HG03039 (cell line): ENCODE measurements around the gene ZNF566.
"Not testable (repeated sequence)": the region's sequence is repeated elsewhere in the genome, so short reads cannot be mapped to it uniquely, and the experiment has no call there.

Experiments used
- ATAC-seq: cut with Tn5 transposase; IDR thresholded peaks from one replicate; pipeline ENCODE4 v1.9.1; 2021; ENCODE audit warnings: mild to moderate bottlenecking, moderate library complexity; ENCODE audit not compliant: unreplicated experiment

Gene ZNF566

DNA sequence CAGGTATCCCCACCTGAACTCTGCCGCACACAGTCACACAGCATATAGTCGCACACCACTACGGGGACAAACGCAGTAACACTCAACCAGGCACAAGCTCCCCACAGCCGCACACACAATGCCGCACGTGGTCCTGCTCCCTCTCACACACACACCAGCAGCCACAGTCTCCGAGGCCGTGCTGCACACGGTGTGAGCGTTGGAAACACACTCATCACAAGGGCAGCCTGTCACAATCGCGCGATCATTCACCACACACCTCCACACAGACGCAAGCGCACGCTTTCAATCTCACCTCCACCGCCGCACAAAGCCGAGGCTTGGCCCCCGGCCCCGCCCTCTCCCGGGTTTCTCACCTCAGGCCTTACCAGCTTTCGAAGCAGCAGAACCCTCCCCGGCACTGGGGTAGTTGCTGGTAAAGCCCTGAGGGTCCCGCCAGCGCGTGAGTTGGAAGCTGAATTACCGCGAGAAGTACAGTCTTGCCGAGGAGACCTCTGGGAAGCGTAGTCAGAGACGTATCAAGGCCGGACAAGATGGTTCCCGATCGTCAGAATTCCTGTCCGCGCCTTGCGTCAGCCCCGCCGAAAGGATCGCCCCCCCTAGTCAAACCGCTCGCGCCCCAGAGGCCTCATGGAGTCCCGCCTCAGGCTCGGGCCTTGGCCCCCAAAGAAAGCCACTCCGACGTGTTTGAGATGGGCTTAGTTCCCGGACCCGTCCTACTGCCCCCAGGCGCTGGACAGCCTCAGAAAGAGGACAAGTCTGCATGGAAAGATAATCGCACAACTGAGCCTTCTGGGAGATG lies at the start of gene ZNF566:
TSS of gene ZNF566 (minus strand) at position 444 of the 802 bp plus-strand sequence. CDS start 13,004 bp downstream, outside the sequence.
- peak; percentile 79 for ATAC-seq

DNA sequence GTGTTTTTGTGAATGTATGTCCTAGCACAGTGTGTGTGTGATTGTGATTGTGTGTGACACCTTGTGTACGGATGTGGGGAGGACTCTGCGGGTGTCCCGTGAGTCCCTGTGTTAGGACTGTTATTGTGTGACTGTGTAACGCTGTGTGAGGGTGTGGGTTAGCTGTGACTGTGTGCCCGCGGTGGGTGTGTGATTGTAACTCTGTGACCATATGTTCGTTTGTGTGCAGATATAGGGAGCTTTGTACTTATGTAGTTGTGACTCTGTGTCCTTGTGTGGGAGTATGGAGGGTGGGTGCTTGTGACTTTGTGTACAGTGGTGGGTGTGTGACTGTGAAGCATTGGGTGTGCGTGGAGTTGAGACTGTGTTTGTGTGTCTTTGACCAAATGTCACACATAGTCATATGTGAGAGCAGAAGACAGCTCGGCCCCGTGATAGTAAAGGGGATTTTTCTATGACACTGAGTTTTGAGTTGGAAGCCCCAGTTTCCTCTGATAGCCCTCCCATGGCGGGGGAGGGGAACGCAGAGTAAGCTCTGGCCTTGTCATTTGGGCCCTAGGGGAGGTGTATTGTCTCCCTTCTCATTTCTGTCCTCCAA lies 39.7 kb upstream of the ZNF566 start:
- peak; percentile 10 for ATAC-seq

DNA sequence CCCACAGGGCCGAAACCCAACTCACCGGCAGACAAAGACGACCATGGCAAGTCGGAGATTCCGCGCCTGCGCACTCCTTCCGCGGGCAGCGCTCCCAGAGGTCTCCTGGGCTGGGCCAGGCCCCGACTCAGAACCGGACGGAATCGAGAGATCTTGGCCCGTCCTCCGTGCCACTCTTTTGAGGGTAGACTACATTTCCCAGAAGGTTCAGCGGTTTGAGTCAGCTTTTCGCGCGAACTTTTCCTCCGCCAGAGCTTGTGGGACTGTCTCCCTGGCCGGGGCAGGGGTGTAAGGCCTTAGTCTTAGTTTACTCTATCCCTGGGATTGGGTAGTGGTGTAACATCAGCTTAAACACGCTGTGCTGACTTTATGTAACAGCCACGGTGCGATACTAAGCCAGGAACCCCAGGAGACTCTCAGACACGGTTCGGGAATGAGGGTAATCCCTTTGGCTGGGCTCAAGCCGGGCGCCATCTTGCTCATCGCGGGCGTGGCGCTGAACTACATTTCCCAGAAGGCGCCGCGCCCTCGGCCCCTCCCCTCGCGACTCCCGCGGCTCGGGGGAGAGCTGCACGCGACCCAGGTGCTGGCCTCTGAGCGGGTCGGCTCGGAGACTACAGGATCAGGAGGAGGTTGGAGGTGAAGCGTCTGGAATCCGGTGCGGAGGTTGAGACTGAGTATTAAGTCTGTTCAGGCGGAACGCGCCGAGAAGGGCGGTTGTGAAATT lies 39.0 kb upstream of the ZNF566 start, which contains the start of gene ZNF260:
TSS of gene ZNF260 (minus strand) at position 78 of the 727 bp plus-strand sequence. CDS start 13,033 bp downstream, outside the sequence.
- peak; percentile 77 for ATAC-seq

DNA sequence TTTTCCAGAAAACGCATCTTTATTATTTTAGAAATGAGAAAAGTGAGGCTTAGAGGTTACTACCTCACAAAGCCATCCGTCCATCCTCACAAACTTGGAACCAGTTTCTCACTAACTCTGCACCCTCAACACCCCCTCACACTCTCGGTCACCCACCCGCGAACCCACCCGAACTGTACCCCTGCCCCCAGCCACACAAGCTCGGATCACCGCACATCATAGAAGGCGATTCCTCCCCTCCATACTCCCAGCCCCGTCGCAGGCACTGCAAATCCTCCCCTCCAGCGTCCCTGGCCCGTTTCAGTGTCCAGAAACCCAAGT lies 38.5 kb upstream of the ZNF566 start:
- peak; percentile 17 for ATAC-seq

DNA sequence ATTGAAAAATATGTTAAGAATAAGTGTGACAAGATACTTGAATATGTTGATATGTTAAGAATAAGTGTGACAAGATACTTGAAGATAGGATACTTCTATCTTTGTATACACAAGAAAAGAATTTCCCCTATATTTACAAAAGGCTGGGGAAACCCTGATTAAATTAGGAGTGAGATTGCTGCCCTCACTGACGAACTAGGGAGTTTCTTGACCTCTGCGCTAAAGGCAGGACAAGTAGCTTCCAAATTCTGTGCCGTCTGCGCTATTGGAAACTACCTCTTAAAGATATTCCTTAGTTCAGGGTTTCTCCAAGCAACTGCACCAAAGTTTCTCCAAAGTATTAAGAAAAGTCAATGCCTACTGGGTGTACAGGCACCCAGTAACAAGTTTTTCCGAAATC lies 38.0 kb upstream of the ZNF566 start:
- ATAC-seq, result no peak

DNA sequence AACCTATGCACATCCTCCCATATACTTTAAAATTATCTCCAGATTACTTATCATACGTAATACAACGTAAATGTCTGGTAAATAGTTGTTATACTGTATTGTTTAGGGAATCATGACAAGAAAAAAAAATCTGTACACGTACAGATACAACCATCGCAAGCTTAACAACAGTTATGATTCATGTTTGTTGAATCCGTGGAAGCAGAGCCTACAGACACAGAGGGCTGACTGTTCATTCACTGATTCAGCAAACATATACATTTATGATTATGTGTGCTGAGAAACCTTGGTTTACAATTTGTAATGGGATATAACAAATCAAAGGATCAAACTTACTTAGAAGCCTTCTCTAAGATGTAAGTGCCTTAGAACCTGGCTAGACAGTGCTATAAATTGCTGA lies 37.2 kb upstream of the ZNF566 start:
- no peak for ATAC-seq

DNA sequence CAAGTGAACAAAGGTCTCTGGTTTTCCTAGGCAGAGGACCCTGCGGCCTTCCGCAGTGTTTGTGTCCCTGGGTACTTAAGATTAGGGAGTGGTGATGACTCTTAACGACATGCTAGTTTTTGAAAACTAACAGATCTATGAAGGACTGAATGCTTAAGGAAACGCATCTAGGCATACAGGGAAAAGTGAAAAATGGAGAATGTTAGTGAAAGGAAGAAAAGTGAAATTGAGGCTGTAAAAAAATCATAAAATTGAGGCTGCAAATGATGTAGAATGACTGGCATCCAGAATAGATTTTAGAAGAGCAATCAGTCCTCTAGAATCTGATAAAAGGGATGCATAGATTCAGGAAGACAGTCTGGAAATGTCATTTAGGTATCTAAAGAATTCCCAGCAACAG lies 35.3 kb upstream of the ZNF566 start:
- no peak for ATAC-seq

DNA sequence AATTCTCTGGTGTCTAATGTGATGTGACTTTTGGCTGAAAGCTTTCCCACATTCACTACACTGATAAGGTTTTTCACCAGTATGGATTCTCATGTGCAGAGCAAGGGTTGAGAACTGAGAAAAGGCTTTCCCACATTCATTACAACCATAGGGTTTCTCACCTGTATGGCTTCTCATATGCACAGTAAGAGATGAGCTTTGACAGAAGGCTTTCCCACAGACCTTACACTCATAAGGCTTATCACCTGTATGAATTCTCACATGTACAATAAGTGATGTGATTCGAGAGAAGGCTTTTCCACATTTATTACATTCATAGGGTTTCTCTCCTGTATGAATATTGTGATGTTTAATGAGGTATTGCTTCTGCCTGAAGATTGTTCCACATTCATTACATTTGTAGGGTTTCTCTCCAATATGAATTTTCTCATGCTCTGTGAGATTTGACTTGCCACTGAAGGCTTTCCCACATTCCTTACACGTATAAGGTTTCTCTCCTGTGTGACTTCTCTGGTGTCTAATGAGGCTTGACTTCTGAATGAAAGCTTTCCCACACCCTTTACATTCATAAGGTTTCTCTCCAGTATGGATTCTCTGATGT lies 24.8 kb upstream of the ZNF566 start:
- no peak for ATAC-seq

DNA sequence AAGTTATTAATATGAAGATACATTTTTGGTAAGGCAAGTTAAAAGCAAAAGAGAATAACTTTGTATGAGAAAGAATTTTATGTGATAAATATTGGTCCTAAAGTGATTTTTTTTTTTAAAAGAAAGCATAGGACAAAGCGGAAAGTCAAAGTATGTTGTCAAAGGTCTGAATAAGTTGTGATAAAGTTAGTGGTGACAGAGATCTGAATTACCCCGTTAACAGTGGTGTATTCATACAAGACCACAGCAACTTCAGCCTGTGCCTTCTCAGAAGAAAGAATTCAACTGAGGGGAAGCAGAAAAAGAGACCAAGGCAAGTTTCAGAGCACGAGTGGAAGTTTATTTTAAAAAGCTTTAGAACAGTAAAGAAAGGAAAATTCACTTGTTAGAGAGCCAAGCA lies 19.0 kb upstream of the ZNF566 start:
- no peak for ATAC-seq

DNA sequence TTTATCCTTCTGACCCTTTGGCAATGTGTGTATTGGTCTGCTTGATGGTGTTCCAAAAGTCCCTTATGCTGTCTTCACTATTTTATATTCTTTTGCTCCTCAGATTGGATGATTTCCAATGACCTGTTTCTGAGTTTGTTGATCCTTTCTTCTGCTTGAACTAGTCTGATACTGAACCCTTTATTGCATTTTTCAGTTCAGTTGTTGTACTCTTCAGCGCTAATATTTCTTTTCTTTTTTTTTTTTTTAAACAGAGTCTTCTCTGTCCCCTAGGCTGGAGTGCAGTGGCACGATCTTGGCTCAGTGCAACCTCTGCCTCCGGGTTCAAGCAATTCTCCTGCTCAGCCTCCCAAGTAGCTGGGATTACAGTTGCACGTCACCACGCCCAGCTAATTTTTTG lies 12.6 kb upstream of the ZNF566 start:
- ATAC-seq, result no peak

DNA sequence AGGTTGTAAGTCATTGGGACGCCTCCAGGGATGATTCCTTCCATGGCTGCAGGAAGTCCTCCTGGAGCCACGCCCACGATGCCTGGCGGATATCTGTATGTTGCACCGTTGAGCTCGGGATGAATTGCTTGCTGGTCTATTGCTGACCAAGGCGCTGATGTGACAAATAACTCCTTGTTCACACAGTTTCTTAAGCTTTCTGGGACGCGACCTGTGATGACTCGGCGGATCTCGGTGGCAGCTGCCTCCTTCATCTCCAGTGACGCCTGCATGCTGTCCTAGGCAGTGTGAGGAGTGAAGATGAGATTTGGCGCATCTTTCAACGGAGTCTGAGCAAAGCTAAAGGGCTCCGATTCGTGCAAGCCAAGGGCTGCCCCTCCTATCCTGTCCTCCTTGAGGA lies 7.6 kb upstream of the ZNF566 start:
- ATAC-seq, result no peak

DNA sequence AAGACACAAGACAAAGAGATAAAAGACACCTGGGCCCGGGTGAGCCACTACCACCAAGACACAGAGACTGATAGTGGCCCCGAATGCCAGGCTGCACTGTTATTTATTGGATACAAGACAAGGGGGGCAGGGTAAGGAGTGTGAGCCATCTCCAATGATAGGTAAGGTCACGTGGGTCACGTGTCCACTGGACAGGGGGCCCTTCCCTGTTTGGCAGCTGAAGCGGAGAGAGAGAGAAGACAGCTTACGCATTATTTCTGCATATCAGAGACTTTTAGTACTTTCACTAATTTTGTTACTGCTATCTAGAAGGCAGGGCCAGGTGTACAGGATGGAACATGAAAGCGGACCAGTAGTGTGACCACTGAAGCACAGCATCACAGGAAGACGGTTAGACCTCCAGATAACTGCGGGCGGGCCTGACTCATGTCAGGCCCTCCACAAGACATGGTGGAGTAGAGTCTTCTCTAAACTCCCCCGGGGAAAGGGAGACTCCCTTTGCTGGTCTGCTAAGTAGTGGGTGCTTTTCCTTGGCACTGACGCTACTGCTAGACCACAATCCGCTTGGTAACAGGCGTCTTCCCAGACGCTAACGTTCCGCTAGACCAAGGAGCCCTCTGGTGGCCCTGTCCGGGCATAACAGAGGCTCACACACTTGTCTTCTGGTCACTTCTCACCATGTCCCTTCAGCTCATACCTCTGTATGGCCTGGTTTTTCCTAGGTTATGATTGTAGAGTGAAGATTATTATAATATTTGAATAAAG lies 3.5 kb upstream of the ZNF566 start:
- not testable (repeated sequence) for ATAC-seq

DNA sequence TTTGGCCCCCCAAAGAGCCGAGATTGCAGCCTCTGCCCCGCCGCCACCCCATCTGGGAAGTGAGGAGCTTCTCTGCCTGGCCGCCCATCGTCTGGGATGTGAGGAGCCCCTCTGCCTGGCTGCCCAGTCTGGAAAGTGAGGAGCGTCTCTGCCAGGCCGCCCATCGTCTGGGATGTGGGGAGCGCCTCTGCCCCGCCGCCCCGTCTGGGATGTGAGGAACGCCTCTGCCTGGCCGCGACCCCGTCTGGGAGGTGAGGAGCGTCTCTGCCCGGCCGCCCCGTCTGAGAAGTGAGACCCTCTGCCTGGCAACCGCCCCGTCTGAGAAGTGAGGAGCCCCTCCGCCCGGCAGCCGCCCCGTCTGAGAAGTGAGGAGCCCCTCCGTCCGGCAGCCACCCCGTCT lies 1.5 kb upstream of the ZNF566 start:
- not testable (repeated sequence) for ATAC-seq

DNA sequence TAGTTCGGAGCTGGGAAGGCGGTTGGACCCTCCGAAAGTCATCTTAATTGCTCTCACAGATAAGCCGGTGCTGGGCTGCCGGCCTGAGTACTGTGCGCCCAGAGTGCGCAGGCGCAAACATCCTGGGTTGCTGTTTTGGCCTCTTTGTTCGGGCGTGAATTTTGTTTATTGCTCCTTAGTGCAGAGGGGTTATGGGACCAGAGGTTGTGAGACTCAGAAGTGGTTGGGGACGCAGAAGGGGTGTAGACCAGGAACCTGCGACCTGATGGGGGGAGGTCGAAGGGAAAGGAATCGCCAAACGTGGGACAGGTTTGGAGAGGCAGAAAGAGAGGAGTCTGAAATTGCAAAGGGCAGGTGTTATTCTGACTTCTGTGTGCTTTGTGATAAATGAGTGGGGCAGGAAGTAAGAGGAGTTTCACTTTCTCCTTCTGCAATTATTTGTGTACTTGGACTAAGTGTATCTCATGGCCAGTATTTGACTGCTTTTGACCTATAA lies 607 bp upstream of the ZNF566 start:
- ATAC-seq, result peak; percentile 38

DNA sequence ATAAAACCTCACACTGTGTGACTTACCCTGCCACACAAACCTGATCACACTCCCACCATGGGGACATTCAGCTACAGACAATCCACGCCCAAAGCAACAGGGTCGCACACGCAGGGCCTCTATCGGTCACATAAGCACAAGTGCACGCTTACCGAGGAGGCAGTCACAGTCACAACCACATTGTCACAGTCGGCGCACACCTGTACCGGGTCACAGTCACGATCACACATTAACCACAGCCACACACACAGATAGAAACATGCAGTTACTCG lies 579 bp downstream of the ZNF566 start:
- ATAC-seq, result peak; percentile 12

DNA sequence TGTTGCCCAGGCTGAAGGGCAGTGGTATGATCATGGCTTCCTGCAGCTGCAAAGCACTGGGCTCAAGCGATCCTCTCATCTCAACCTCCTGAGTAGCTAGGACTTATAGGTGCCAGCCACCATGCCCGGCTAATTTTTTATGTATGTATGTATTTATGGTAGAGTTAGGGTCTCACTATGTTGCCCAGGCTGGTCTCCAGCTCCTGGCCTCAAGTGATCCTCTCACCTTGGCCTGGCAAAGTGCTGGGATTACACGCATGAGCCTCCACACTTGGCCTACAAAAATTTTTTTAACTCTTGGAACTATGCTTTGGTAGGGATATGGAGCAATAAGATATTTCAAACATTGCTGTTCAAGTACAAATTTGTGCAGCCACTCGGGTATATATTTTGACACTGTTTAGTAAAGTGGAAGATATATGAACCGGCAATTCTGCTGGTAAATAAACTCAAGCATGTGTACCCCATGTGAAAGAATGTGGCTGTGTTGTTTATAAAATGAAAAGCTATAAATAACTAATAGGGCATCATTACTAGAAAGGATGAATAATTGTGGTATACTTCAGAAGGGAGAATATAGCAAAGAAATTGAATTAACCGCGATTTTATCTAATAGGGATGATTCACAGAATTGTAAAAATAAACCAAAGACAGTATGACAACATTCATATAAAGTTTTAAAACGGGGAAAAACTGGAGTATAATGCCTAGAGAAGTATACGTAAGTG lies 1.1 kb downstream of the ZNF566 start:
- ATAC-seq, result no peak

DNA sequence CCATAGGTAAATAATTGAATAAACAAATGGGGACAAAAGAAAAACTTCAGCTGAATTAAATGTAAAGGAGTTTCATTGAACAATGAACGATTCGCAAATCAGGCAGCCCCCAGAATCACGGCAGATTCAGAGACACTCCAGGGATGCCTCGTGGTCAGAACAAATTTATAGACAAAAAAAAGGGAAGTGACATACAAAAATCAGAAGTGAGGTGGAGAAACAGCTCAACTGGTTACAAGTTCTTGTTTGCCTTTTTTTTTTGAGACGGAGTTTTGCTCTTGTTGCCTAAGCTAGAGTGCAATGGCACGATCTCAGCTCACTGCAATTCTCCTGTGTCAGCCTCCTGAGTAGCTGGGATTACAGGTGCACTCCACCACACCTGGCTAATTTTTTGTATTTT lies 5.7 kb downstream of the ZNF566 start:
- no peak for ATAC-seq

DNA sequence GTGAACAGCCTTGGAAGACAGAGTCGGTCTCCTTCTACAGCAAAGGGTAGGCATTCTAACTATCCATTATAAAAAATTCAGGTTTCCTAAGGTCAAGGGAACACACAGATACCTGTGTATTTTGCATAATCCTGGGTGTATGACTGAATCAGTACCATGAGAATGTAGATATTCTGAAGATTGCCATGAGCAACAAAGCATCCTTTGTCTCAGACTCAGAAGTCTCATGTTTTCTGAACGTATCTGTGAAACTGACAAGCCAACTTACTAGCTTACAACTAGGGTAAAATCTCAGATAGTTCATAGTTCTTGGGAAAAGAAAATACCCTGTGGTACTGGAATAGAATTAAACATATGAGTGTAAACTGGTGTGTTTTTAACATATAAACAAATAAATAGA lies 6.5 kb downstream of the ZNF566 start:
- ATAC-seq, result no peak

DNA sequence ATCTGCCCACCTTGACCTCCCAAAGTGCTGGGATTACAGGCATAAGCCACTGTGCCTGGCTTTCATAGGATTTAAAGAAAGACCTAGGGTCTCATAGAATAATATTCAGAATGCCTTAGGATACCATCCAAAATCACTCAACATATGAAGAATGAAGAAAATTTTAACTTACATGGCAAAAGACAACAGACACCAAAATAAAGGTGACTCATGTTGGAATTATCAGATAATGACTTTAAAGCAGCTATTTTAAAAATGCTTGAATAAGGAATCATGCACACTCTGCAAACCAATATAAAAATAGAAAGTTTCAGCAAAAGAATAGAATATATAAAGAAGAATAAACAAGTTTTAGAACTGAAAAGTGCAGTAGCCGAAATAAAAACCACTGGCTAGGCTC lies 29.3 kb downstream of the ZNF566 start:
- ATAC-seq, result no peak

DNA sequence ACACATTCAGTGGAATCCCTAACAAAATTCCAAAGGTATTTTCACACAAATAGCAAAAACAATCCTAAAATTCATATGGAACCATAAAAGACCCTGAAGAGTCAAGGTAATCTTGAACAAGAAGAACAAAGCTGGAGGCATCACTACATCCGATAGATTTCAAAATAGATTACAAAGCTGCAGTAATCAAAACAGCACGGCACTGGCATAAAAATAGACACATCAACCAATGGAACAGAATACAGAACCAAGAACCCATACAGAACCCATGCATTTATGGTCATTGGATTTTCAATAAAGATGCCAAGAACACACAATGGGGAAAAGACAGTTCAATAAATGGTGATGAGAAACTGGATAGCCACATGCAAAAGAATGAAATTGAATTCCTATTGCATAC lies 32.5 kb downstream of the ZNF566 start:
- no peak for ATAC-seq
